ENCODE measurements around the gene APLP1.

The APLP1 gene

DNA sequence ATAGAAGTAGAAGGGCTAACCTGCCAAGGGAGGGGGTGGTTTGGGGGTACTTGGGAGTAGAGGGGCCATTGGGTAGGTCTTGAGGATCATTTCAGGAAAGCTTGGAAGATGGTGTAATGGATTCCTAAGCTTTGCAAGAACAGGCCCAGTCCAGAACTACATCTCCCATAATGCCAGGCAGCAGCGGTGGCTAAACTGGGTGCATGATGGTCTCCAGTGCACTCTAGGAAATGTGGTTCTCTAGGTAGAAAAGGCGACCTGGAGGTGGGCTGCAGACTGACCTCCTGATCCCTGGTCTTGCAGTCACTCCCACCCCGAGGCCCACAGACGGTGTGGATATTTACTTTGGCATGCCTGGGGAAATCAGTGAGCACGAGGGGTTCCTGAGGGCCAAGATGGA, 3.8 kb downstream of the APLP1 start:
- no peak for DNase-seq (ENCODE audit: low read depth)
- H3K4me3 ChIP-seq (replicated peaks; ENCODE audit: low read depth, low read length) = no peak overlapping the region
- TF ChIP-seq, protein P1, sequence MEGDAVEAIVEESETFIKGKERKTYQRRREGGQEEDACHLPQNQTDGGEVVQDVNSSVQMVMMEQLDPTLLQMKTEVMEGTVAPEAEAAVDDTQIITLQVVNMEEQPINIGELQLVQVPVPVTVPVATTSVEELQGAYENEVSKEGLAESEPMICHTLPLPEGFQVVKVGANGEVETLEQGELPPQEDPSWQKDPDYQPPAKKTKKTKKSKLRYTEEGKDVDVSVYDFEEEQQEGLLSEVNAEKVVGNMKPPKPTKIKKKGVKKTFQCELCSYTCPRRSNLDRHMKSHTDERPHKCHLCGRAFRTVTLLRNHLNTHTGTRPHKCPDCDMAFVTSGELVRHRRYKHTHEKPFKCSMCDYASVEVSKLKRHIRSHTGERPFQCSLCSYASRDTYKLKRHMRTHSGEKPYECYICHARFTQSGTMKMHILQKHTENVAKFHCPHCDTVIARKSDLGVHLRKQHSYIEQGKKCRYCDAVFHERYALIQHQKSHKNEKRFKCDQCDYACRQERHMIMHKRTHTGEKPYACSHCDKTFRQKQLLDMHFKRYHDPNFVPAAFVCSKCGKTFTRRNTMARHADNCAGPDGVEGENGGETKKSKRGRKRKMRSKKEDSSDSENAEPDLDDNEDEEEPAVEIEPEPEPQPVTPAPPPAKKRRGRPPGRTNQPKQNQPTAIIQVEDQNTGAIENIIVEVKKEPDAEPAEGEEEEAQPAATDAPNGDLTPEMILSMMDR (IDR thresholded peaks at IDR 0.05; ENCODE audit: low read length, missing control alignments) = no peak

DNA sequence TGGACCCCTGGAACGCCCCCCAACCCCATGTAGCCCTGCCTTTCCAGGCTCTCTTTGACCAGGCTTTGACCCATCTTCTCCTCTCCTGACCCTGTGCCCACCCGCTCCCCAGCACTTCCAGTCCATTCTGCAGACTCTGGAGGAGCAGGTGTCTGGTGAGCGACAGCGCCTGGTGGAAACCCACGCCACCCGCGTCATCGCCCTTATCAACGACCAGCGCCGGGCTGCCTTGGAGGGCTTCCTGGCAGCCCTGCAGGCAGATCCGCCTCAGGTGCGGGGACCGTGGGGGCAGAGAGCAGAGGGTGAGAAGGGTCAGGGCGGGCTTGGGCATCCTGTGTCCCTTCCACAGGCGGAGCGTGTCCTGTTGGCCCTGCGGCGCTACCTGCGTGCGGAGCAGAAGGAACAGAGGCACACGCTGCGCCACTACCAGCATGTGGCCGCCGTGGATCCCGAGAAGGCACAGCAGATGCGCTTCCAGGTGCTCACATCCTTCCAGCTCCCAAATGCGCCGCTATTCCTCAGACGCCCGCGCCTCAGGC, 6.1 kb downstream of the APLP1 start:
- TF ChIP-seq, protein P1 (IDR thresholded peaks at IDR 0.05; ENCODE audit: low read length, missing control alignments) = no peak
- no peak for DNase-seq (ENCODE audit: low read depth)

DNA sequence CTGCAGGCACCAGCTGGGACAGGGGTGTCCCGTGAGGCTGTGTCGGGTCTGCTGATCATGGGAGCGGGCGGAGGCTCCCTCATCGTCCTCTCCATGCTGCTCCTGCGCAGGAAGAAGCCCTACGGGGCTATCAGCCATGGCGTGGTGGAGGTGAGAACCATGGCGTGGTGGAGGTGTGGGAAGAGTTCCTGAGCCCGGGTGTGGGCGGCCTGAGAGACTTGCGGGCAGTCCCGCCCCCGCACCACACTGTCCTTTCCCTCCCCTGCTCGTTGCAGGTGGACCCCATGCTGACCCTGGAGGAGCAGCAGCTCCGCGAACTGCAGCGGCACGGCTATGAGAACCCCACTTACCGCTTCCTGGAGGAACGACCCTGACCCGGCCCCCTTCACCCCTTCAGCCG, 10.7 kb downstream of the APLP1 start:
- DNase-seq (ENCODE audit: low read depth) = no peak
- TF ChIP-seq, protein P1 (IDR thresholded peaks at IDR 0.05; ENCODE audit: low read length, missing control alignments) = no peak
- H3K4me3 ChIP-seq (replicated peaks; ENCODE audit: low read depth, low read length) = no peak overlapping the region

More for the DNA sequence above, 6.1 kb downstream of the APLP1 start:
- no peak overlapping the region for H3K4me3 ChIP-seq (replicated peaks; ENCODE audit: low read depth, low read length)

DNA sequence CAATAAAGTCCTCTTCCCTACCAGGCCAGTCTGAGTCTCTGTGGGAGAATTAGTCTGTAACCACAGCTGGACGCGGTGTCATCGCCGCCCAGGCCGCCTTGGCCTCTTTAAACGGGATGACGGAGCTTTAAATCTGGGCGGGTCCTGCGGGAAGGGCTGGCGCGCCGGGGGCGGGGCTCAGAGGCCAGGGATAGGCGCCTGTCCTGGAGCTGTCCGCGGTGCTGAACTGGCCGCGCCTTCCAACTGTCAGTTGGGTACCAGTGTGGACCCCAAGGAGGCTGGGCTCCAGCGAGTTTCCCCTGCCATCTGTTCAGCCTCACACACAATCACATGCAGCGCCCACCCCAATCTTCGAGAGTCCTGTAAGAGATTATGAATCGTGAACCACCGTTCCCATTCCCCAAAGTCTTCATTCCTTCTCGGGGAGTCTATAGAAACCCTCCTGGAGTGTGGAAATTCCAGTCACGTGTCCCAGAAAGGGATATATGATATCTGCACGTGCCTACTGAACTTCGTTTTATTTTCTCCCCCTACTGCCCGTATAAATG, 11.5 kb downstream of the APLP1 start:
- TF ChIP-seq, protein P1 (IDR thresholded peaks at IDR 0.05; ENCODE audit: low read length, missing control alignments) = no peak
- peak; percentile 87 for DNase-seq (ENCODE audit: low read depth)
- no peak overlapping the region for H3K4me3 ChIP-seq (replicated peaks; ENCODE audit: low read depth, low read length)

DNA sequence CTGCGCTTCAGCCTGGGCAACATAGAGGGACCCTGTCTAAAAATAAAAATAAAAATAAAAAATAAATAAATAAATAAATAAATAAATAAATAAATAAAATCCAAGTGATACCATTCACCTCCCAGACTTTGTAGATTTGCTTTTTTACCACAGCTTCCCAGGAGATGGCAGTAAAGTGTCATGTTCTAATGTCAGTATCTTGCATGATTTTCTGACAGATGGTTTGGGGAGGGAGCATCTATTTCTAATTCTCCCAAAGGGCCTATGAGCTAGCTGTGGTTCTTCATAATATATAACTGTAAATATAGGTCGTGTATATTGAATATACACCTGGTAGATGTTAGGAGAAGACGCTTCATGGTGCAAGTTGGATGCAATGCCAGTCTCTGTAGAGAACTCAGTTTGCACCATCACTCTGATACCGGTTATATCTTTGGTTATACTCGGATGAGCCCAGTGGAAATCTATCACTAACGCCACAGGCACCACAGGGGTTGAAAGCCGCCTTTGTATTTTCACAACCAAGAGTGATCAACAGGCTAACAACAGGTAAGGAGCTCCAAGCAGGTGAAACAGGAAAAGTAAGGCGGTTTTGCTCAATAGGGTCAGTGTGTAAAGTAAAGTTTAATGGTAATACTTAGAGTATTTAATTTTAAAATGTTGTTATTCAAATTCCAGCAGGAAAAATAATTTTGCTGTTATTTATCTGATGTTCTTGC, 13.9 kb downstream of the APLP1 start:
- no peak overlapping the region for H3K4me3 ChIP-seq (replicated peaks; ENCODE audit: low read depth, low read length)
- DNase-seq (ENCODE audit: low read depth) = peak; percentile 86
- TF ChIP-seq, protein P1 (IDR thresholded peaks at IDR 0.05; ENCODE audit: low read length, missing control alignments) = peak; percentile 51

DNA sequence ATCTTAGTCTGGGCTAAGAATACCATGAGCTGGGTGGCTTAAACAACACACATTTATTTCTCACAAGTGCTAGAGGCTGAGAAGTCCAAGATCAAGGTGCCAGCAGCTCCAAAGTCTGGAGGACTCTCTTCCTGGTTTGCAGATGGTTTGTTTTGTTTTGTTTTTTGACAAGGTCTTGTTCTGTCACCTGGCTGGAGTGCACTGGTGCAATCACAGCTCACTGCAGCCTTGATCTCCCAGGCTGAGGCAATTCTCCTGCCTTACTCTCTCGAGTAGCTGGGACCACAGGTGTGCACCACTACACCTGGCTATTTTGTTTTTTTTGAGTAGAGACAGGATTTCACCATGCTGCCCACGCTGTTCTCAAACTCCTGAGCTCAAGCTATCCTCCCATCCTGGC, 15.5 kb downstream of the APLP1 start:
- no peak for DNase-seq (ENCODE audit: low read depth)
- TF ChIP-seq, protein P1 (IDR thresholded peaks at IDR 0.05; ENCODE audit: low read length, missing control alignments) = no peak
- H3K4me3 ChIP-seq (replicated peaks; ENCODE audit: low read depth, low read length) = no peak overlapping the region
